Lower lobe of right lung (tissue), 2 donors: Measurements from ENCODE around the gene OVOL3. TPM values are rescaled to one million over a fixed set of nuclear protein-coding genes. Genes with fewer than 3 reads are reported as not detected.

Experiments used
- ATAC-seq, 2 donors: fragments of 200-7000 bp; cut with Tn5 transposase; one replicate each; pipeline ENCODE4 v1.9.1; 2020 to 2022; ENCODE audit warnings: mild to moderate bottlenecking in 2 of 2, moderate library complexity in 2 of 2
- DNase-seq: peaks from one replicate; pipeline ENCODE4 v3.0.0-alpha.2; 2020
- H3K27ac ChIP-seq: fragments of 200-600 bp; one replicate; pipeline ENCODE4 v1.8.0; 2022
- H3K27me3 ChIP-seq: fragments of 200-600 bp; one replicate; pipeline ENCODE4 v1.8.0; 2022; ENCODE audit warnings: low read depth
- H3K36me3 ChIP-seq: fragments of 200-600 bp; one replicate; pipeline ENCODE4 v1.8.0; 2022; ENCODE audit warnings: mild to moderate bottlenecking
- H3K4me1 ChIP-seq: fragments of 200-600 bp; one replicate; pipeline ENCODE4 v1.8.0; 2022
- H3K4me3 ChIP-seq: fragments of 200-600 bp; one replicate; pipeline ENCODE4 v1.8.0; 2022; ENCODE audit warnings: mild to moderate bottlenecking
- H3K9me3 ChIP-seq: fragments of 200-600 bp; one replicate; pipeline ENCODE4 v1.8.0; 2022
- CTCF ChIP-seq: fragments of 200-600 bp; IDR thresholded peaks from one replicate; pipeline ENCODE4 v1.8.0; 2022; ENCODE audit warnings: antibody characterized with exemption, mild to moderate bottlenecking
- intact Hi-C: fragments of 100-400 bp; cut with DNase I; formaldehyde crosslinking; loops from one replicate; pipeline ENCODE4 v1.11.0; 2022
- total RNA-seq: library from RNA; stranded (reverse); fragmentation: NEBNext Ultra II Directional; extraction: Animal tissue kit (Norgen Biotek cat#: 25700); gene quantifications from one replicate; pipeline ENCODE4 v1.2.1, GENCODE V29; 2021
- donor health status: DM: no; HTN: yes; CAD: no; lungs with severe emphysema.

OVOL3 gene
- total RNA-seq, 1 donor from 2014 or later: not detected

- Histone ChIP-seq H3K27me3 (no peaks in the 10 kb centered on the region), H3K4me3 (peak overlapping the region; percentile 93), H3K27ac (peak overlapping the region; percentile 98), H3K36me3 (peaks cover 27% of the 10 kb centered on the region), H3K9me3 (no peaks in the 10 kb centered on the region), H3K4me1 (peaks cover 32% of the 10 kb centered on the region)
- intact Hi-C loops: no loop called here
- no peak for TF ChIP-seq CTCF
- ATAC-seq (no peak), DNase-seq (no peak)
These were observed 28.2 kb downstream of the OVOL3 start for GRCh38 chr19:36139120-36139472.

- Histone ChIP-seq H3K27me3 (no peaks in the 10 kb centered on the region), H3K36me3 (peaks cover 33% of the 10 kb centered on the region), H3K9me3 (no peaks in the 10 kb centered on the region), H3K4me3 (peak within 1 kb of the TSS; percentile 93), H3K27ac (peak within 1 kb of the TSS; percentile 98), H3K4me1 (peaks cover 32% of the 10 kb centered on the region)
- TF ChIP-seq CTCF: no peak
- DNase-seq (peak; percentile 99), ATAC-seq (peak; percentile 94 to 95)
- intact Hi-C loops: no loop called here
These were observed 28.7 kb downstream of the OVOL3 start, which contains the start of gene CAPNS1 for GRCh38 chr19:36139473-36140303. CAPNS1 (plus strand) TSS chr19:36140066; CDS start chr19:36141012, 946 bp downstream.

- Histone ChIP-seq H3K4me3 (peak overlapping the region; percentile 93), H3K36me3 (peaks cover 41% of the 10 kb centered on the region), H3K4me1 (peaks cover 32% of the 10 kb centered on the region), H3K27ac (peak overlapping the region; percentile 98), H3K9me3 (no peaks in the 10 kb centered on the region), H3K27me3 (no peaks in the 10 kb centered on the region)
- peak; percentile 29 to 51 for ATAC-seq
- intact Hi-C loops: no loop called here
- TF ChIP-seq CTCF: no peak
- peak; percentile 58 for DNase-seq
These were observed 29.5 kb downstream of the OVOL3 start for GRCh38 chr19:36140304-36141038.

GRCh38 chr19:36141039-36141927 lies 30.3 kb downstream of the OVOL3 start:
- peak overlapping the region; percentile 93 for H3K4me3 ChIP-seq
- peaks cover 32% of the 10 kb centered on the region for H3K4me1 ChIP-seq
- DNase-seq (peak; percentile 91), ATAC-seq (peak; percentile 83 to 85)
- peaks cover 49% of the 10 kb centered on the region for H3K36me3 ChIP-seq
- peak overlapping the region; percentile 98 for H3K27ac ChIP-seq
- no peak for TF ChIP-seq CTCF
- H3K9me3 ChIP-seq: no peaks in the 10 kb centered on the region
- no peaks in the 10 kb centered on the region for H3K27me3 ChIP-seq
- intact Hi-C loops: no loop called here

GRCh38 chr19:36142046-36142445 lies 31.1 kb downstream of the OVOL3 start:
- no peak for TF ChIP-seq CTCF
- intact Hi-C loops: no loop called here
- ATAC-seq (no peak), DNase-seq (no peak)
- Histone ChIP-seq H3K4me1 (peaks cover 24% of the 10 kb centered on the region), H3K27ac (no peak overlapping the region), H3K27me3 (no peaks in the 10 kb centered on the region), H3K36me3 (peaks cover 57% of the 10 kb centered on the region), H3K4me3 (peak overlapping the region; percentile 93), H3K9me3 (no peaks in the 10 kb centered on the region)
